Ovary (tissue), 3 donors: ENCODE measurements around the gene ARMC7.

Experiments
- CTCF ChIP-seq, 3 donors: fragments of 450-650 bp in 2 of 3; fragments of 200-600 bp in 1 of 3; IDR thresholded peaks; one replicate each; pipeline versions ENCODE4 v1.5.1 to v1.8.0; 2016 to 2022; ENCODE audit warnings: antibody characterized with exemption in 3 of 3, mild to moderate bottlenecking in 1 of 3
- POLR2A ChIP-seq: fragments of 450-650 bp; IDR thresholded peaks from one replicate; pipeline ENCODE4 v1.6.1; 2017; ENCODE audit warnings: antibody characterized with exemption, mild to moderate bottlenecking, moderate library complexity
- donor health status: DM: no; HTN: no; CAD: no.

- TF ChIP-seq CTCF (IDR thresholded peaks at IDR 0.05) (no peak), POLR2A (no peak)
Observed at GRCh38 chr17:75168998-75169397, 59.2 kb downstream of the ARMC7 start.
